Measurements from ENCODE around the gene ONECUT3.

- TF ChIP-seq POLR2A (IDR thresholded peaks at IDR 0.05; ENCODE audit: low read depth, low read length) (no peak), TAF1 (IDR thresholded peaks at IDR 0.05; ENCODE audit: borderline replicate concordance, low read depth, low read length) (no peak), POLR2AphosphoS5 (IDR thresholded peaks at IDR 0.05; ENCODE audit: low read depth, low read length) (no peak)
Observed at GRCh38 chr19:1818549-1819195, 65.4 kb downstream of the ONECUT3 start.

All from GM12892 (cell line).